Daoy (cell line): ENCODE data around the gene UBE2K. TPM values are rescaled to one million over a fixed set of nuclear protein-coding genes. Genes with fewer than 3 reads are reported as not detected.
"Not testable (repeated sequence)": the region's sequence is repeated elsewhere in the genome, so short reads cannot be mapped to it uniquely, and the experiment has no call there.

ENCODE experiments used
- DNase-seq: peaks from one replicate; pipeline ENCODE4 v3.0.0-alpha.2; 2015; ENCODE audit warnings: low read depth
- total RNA-seq: library from RNA; depleted of rRNA; stranded (reverse); fragments of >200 nt; shearing (Covaris generic); gene quantifications from 2 replicates; pipeline ENCODE4 v1.2.3, GENCODE V29; 2014; rRNA removed

The UBE2K gene
- total RNA-seq = 20.2 and 20.4 TPM in 2 replicates

DNA sequence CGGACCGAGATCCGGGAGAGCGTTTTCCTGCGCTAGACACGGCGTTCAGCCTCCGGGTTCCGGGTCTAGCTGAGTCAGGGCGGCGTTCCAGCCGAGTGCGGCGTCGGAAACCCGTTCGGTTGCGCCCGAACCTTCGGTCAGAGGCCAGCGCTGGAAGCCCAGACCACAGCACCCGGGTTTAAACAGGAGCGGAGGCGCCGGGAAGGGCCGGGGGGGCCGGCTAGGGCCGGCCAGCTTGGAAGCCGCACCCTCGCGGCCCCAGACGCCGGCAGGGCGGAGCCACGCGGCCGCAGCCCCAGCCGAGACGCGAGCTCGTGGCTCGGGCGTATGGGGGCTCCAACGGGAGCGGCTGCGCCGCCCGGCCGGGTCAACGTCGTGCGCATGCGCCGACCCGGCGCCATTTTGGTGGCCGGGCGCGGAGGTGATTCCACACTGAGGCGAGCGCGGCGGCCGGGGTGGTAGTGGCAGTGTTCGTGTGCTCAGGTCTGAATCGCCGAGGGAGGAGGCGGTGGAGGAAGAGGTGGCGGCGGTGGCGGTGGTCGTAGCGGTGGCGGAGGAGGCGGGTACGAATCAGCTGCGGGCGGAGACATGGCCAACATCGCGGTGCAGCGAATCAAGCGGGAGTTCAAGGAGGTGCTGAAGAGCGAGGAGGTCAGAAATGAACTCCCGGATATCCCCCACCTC is at the start of gene UBE2K:
UBE2K (plus strand) TSS at position 397 of the 684 bp plus-strand sequence; CDS start at position 589, 192 bp downstream.
- peak; percentile 92 for DNase-seq

- no peak for DNase-seq
Measured at GRCh38 chr4:39648213-39648612, 49.7 kb upstream of the UBE2K start.

- no peak for DNase-seq
Measured at GRCh38 chr4:39648827-39649558, 48.9 kb upstream of the UBE2K start.

DNA sequence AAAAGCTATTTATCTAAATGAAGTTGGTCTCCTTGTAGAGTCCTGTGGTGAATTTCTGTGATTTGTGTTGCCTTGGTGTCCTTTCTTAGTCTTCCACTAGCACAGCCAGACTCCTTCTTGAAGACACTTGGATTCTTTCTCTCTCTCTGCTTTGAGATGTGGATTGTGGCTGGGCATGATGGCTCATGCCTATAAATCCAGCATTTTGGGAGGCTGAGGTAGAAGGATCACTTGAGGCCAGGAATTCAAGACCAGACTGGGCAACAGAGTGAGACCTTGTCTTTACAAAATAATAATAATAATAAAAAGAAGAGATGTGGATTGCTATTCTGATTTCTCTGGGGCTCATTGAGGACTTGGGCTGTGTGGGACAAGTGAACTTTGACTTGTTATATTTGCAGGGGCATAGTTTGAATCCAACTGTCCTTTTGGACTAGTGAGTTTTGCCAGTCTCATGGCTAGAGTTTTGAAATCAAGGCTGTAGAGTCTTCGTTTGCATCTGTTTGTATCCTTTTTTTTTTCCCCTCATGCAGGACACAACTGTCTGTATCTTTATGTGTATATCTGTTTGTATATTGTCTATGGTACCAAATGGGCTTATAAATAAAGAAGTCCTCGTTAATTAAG is 48.2 kb upstream of the UBE2K start:
- DNase-seq = no peak

DNA sequence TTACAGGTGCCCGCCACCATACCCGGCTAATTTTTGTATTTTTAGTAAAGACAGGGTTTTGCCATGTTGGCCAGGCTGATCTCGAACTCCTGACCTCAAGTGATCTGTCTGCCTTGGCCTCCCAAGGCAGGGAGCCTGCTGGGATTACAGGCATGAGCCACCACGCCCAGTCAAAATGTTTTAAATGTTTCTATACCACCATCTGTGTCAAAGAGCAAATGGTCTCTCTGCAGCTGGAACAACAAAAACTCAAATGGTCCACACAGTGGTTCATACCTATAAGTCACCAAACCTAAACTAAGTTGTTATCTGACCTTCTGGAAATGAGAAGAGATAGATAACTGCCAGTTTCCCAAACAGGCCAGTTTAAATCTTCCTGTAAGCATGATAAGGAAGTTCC is 46.4 kb upstream of the UBE2K start:
- DNase-seq = not testable (repeated sequence)

DNA sequence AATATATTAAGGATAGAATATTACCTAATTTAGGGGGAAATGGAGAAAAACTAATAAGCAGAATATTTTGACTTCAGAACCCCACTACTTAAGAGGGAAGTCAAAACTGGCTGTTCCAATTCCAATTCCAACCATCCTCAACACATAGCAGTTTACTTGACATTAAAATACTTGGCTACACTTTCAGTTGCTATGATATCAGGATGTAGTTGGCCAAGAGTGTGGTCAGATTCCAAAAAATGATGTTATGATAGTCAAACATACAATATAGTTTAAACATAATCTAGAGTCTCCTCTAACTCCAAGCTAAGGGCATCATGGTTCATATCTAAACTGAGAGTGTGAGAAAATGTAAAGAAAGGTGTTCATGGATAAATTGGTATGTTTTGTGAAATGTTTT is 42.7 kb upstream of the UBE2K start:
- no peak for DNase-seq

GRCh38 chr4:39655876-39656275 is 42.1 kb upstream of the UBE2K start:
- no peak for DNase-seq

DNA sequence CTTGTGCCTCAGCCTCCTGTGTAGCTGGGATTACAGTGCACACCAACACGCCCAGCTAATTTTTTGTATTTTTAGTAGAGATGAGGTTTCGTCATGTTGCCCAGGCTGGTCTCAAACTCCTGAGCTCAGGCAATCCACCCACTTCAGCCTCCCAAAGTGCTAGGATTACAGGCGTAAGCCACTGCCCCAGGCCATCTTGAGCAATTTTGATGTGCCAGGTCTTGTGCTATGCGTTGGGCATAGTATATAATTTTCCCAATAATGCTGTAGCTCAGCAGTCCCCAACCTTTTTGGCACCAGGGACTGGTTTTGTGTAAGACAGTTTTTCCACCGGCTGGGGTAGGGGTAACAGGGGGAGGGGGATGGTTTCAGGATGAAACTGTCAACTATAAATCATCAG is 41.3 kb upstream of the UBE2K start:
- not testable (repeated sequence) for DNase-seq

GRCh38 chr4:39657465-39657864 is 40.5 kb upstream of the UBE2K start:
- DNase-seq = no peak

DNA sequence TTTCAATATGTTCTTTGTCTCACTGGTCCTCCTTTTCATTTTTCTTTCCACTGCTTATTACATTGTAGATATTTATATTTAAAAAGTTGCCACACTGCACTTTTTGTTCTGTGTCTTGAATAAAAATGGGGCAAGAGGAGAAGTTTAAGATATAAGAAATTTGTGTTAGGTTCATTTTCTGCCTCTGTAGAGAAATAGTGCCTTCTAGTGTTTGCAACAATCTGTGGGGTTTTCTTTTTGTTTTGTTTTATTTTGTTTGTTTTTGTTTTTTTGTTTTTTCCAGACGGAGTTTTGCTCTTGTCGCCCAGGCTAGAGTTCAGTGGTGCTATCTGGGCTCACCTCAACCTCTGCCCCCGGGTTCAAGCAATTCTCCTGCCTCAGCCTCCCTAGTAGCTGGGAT is 39.2 kb upstream of the UBE2K start:
- DNase-seq = no peak

DNA sequence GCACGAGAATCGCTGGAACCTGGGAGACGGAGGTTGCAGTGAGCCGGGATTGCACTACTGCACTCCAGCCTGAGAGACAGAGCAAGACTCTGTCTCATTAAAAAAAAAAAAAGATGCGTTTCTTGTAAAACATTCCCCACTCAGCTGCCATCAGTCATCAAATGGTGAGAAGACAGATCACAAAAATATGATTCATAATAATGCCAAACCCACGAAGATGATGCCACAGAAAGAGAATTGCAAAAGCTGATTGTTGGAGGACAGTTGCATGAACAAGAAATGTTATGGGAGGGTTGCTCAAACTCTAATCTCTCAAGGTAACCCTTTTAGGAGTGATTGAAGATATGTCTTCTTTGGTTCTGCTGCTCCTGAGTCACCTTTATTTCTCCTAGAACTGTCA is 37.9 kb upstream of the UBE2K start:
- no peak for DNase-seq

GRCh38 chr4:39660757-39661156 is 37.2 kb upstream of the UBE2K start:
- DNase-seq = no peak

DNA sequence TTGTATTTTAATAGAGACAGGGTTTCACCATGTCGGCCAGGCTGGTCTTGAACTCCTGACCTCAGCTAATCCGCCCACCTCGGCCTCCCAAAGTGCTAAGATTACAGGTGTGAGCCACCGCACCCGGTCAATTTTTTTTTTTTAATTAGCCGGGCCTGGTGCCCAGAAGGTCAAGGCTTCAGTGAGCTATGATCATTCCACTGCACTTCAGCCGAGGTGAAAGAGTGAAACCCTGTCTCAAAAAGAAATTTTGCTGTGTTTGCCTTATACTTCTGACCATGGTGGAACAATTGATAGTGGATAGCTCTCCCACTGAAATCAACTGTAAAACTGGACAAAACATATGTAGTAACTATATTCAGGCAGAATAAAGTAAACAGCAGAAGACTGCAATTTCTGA is 35.3 kb upstream of the UBE2K start:
- no peak for DNase-seq

DNA sequence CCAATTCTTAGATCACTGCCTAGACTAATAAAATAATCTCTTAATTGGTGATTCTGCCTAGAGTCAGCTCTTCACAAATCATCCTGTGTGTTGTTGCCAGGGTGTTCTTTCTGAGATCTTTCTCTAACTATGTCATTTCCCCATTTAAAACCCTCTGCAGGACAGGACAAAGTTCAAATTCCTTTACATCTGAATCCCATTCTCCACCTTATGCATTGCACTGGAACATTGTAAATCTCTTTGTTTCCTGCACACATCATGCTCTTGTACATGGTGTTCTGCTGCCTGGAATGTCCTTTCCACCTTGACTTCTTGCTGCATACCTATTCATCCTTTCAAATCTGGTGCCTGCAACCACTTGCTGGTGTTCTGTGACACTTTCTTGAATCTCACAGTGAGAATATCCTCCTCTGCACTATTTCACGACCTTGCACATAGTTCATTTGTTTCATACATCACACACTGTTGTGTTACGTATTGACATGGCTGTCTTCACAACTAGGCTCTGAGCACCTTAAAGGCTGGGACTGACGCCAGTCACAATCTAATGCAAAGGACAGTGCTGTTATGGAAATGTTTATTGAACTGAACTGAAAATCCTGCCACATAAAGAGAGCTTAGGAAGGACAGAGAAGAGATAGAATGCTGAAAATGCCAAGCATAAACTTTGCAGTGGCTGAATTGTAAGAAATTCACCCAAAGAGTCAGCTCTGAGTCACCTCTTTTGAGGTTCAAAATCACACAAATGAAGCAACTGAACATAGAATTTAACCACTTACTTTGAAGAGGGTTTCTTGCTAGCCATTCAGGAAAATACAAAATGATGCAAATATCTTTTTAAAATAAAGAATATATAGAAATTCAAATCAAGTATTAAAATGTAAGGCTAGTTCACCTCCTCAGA is 32.9 kb upstream of the UBE2K start:
- no peak for DNase-seq

- DNase-seq = no peak
Measured at GRCh38 chr4:39667706-39668105, 30.2 kb upstream of the UBE2K start.

GRCh38 chr4:39668887-39669286 is 29.0 kb upstream of the UBE2K start:
- no peak for DNase-seq

DNA sequence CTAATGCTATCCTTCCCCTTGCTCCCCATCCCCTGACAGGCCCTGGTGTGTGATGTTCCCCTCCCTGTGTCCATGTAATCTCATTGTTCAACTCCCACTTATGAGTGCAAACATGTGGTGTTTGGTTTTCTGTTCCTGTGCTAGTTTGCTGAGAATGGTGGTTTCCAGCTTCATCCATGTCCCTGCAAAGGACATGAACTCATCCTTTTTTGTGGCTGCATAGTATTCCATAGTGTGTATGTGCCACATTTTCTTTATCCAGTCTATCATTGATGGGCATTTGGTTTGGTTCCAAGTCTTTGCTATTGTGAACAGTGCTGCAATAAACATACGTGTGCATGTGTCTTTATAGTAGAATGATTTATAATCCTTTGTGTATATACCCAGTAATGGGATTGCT is 27.6 kb upstream of the UBE2K start:
- DNase-seq = not testable (repeated sequence)

- not testable (repeated sequence) for DNase-seq
Measured at GRCh38 chr4:39675681-39676080, 22.3 kb upstream of the UBE2K start.

GRCh38 chr4:39681003-39681402 is 16.9 kb upstream of the UBE2K start:
- not testable (repeated sequence) for DNase-seq

DNA sequence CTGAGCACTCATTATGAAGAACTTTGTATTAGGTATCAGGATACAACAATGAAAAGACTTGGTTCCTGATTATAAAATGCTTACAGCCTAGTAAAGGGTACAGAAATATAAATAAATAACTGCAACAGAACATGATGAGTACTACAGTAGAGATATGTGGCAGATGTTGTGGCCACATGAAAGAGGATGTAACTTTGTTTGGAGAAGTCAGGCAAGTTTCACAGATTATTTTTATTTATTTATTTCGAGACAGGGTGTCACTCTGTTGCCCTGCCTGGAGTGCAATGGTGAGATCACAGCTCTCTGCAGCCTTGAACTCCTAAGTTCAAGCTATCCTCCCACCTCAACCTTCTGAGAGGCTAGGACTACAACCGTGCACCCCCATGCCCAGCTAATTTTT is 15.8 kb upstream of the UBE2K start:
- DNase-seq = no peak

DNA sequence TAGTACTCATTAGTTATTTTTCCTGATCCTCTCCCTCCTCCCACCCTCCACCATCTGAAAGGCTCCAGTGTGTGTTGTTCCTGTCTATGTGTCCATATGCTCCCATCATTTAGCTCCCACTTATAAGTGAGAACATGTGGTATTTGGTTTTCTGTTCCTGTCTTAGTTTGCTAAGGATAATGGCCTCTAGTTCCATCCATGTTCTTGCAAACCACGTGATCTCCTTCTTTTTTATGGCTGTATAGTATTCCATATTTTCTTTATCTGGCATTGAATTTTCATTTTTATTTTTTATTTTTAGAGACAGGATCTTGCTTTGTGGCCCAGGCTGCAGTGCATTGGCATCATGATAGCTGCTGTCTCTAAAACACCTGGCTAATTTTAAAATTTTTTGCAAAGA is 11.9 kb upstream of the UBE2K start:
- no peak for DNase-seq

GRCh38 chr4:39687014-39687413 is 10.9 kb upstream of the UBE2K start:
- no peak for DNase-seq
